ENCODE measurements around the gene CELF2. TPM values are rescaled to one million over a fixed set of nuclear protein-coding genes. Genes with fewer than 3 reads are reported as not detected.

The CELF2 gene
- total RNA-seq, 1 experiment from 2014 or later: 0.77 TPM

DNA sequence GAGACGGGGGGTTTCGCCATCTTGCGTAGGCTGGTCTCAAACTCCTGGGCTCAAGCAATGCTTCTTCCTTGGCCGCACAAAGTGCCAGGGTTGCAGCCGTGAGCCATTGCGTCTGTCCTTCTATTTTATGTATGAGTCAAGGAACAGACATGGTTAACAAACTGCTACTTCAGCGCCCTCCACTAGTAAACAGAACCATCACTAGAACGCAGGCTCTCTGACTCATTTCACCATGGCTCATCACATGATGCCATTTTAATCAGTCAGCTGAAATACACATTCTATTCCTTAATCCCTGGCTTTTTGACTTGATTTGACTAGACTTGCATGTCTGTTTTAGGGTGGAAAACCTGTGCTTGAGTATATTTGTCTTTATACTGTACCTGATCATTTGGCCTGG is 41.3 kb downstream of the CELF2 start:
- DNase-seq (ENCODE audit: low spot score): peak; percentile 26

GRCh38 chr10:11063856-11064255 is 46.2 kb downstream of the CELF2 start:
- DNase-seq (ENCODE audit: low spot score): no peak

DNA sequence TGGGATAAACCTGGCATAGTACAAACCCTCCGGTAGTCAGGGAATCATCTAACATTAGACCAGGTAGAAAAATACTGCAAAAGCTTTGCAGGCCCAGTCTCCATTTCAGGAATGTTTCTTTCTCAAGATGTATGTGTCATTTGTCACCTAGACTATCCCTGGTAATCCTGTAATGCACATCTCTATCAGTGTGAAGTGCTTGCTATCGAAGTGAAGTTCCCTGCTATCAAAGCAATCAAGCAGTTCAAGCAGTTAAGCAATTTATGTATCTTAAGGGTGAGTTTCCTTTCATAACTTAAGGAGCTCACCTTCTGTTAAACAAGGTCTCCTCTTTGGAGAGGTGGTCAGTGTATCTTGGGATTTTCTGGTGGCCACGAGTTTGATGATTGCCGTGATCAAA is 47.2 kb downstream of the CELF2 start:
- no peak for DNase-seq (ENCODE audit: low spot score)

DNA sequence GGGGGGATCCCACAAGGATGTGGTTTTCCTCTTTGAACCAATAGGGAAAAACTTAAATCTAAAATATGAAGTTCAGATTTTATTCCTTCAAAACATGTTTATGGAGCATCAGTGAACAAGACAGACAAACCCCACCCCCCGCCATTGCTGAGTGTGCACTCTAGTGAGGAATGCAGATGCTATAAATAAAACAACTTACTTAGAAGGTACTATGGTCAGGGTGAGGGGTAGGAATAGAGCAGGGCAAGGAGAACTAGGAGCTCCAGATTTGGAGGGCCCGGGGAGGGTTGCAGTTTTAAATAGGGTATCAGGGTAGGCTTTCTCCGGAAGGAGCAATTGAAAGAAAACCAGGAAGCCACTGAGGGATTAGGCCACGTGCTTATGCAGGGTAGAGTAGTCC is 47.9 kb downstream of the CELF2 start:
- DNase-seq (ENCODE audit: low spot score): no peak

DNA sequence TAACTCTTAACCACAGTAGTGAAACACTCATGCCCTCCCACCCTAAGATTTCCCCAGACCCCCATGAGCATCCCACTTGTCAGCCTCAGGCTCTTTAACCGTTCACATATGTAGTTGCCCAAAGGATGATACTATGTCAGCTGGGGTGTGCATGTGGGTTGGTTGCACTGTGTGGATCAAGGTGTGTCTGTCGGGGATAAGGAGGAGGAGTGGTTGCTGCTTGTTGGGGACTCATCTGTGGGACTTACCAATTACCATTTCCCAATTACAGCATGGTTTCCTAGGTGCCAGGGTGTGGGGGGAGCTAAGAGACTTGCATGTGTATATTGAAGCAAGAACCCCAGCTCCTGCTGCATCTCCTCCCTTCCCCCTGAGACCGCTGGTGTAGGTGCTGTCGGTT is 48.8 kb downstream of the CELF2 start:
- no peak for DNase-seq (ENCODE audit: low spot score)

DNA sequence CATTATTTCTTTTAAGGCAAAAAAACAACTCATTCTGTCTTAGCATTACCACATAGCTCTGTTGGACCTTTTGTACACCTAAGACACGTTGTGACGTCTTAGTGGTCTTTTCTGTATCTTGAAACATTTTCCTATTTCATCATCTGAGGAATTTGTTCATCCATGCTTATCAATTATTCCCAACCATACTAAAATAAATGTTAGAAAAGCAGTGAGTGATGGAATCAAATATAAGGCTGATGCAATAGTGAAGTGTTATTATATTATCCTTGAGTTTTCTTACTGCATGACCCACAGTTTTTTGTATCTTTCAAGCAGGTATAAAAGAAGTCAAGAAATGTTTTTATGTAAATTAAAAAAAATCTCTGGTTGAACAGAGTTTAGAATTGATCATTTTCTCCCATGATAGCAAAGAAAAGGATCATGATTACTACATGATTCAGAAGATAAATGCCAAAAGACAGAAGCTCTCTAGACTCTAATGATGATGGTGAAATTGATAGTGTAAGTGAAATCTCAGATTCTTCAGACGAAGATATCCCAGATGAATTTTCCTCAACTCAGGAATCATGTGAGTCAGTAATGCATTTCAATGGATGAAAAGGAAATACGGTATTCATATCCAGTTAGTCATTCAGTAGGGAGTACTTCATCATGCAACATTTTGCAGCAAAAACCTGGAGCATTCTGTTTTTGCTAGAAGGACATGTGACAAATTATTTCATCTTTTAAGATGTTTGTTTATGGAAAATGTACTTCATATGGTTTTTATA is 51.4 kb downstream of the CELF2 start:
- DNase-seq (ENCODE audit: low spot score): no peak

GRCh38 chr10:11073410-11073809 is 55.7 kb downstream of the CELF2 start:
- no peak for DNase-seq (ENCODE audit: low spot score)

GRCh38 chr10:11074536-11075267 is 57.0 kb downstream of the CELF2 start:
- no peak for DNase-seq (ENCODE audit: low spot score)

DNA sequence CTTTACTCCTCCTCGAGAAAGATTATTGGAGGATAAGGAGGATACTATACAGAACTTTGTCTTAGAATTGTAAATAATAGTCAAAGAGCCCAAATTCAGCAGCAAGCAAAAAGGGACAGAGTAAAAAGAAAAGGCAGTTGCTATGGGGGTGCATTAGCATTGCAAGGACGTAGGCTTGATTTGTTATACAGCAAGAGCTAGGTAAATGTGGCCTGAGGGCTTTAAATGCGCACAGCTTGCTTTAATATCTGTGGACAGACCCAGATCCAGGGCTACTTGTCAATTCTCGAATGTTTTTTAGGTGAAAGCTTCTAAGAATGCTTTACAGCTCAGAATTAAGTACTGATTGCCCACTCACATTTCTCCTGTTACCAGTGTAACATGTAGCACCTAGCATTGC is 58.5 kb downstream of the CELF2 start:
- no peak for DNase-seq (ENCODE audit: low spot score)

DNA sequence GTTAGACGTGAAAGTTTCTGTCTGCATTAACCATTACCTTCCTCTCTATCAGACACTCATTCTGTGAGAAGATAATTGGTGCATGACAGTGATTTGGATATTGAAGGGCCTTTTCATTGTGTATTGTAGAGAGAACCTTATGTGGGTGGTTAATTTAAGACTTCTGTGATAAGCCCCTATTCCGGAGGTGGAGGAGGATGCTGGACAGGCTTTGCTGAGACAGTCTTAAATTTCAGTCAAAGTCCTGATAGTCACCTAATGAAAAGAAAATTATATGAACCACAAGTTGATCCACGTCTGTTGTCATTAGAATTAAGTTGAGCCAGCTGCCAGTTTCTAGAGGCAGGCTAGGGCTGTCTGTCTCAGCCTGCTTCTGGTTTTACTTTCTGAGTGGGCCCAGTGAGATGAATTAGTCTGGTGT is 62.9 kb downstream of the CELF2 start:
- no peak for DNase-seq (ENCODE audit: low spot score)

GRCh38 chr10:11081408-11081807 is 63.7 kb downstream of the CELF2 start:
- no peak for DNase-seq (ENCODE audit: low spot score)

GRCh38 chr10:11082526-11082925 is 64.9 kb downstream of the CELF2 start:
- DNase-seq (ENCODE audit: low spot score): no peak

DNA sequence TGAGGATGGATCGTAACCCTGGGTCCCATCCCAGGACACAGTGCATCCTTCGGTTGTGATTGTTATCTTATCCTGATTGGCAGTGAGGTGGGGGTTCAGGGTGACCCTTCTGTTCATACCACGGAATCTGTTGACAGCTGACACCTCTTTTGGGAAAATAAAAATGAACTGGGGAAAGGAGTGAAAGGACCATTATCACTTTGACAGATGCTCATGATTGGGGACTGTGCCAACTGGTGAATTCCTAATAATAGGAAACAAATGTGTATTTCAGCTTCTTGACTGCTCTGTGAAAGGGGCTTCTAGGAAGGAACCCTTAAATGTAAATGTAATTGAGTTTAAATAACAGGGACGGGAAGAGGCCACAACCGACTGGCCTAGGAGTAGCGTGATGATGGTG is 65.4 kb downstream of the CELF2 start:
- DNase-seq (ENCODE audit: low spot score): no peak

DNA sequence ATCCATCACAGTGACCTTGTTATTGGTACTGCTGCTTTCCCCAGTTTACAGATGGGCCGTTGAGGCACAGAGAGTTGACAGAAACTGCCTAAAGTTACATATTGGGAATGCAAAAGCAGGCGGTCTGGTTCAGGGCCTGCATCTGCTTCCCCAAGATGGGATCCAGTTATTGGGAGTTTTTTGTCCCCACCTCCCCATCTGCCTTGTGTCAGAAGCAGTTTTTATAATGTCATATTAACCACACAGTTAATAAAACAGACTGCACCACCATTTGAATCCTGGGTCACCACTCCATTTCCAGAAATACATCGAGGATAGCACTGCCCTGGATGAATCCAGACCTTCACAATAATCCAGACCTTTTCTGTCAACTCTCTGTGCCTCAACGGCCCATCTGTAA is 67.9 kb downstream of the CELF2 start:
- DNase-seq (ENCODE audit: low spot score): no peak

GRCh38 chr10:11086177-11086840 is 68.6 kb downstream of the CELF2 start:
- no peak for DNase-seq (ENCODE audit: low spot score)

DNA sequence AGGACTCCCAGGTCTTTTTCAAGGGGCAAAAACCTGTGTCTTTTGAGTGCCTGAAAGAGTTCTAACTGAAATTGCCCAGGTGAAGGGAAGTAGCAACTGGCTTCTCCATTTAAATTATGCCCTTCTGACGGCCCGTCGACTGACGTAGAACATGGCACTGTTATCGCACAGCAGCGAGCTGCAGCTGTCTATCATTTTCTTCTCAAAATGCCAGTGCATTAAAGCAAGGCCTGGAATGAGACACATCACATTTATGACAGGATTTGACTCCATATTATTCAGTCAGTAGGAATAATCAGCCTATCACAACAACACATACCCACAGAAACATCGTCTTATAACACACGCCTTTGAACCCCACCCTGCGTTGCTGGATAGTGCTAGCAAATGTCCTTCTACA is 69.7 kb downstream of the CELF2 start:
- DNase-seq (ENCODE audit: low spot score): no peak

DNA sequence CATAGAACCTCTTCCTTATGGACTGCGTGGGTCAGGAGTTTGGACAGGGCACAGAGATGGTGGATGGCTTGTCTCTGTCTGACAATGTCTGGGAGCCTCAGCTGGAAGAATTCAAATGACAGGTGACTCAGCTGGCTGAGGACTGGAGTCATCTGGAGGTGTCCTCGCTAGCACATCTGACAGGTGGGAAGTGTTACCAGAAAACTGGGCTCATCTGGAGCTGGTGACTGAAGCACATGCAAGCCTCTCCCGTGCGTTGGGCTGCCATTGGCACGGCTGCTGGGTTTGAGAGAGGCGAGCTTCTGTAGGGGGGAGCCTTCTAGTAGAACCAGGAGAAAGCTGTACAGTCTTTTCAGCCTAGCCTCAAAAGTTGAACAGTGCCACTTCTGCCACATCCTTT is 71.0 kb downstream of the CELF2 start:
- no peak for DNase-seq (ENCODE audit: low spot score)

- DNase-seq (ENCODE audit: low spot score): no peak
Measured at GRCh38 chr10:11089272-11089671, 71.6 kb downstream of the CELF2 start.

DNA sequence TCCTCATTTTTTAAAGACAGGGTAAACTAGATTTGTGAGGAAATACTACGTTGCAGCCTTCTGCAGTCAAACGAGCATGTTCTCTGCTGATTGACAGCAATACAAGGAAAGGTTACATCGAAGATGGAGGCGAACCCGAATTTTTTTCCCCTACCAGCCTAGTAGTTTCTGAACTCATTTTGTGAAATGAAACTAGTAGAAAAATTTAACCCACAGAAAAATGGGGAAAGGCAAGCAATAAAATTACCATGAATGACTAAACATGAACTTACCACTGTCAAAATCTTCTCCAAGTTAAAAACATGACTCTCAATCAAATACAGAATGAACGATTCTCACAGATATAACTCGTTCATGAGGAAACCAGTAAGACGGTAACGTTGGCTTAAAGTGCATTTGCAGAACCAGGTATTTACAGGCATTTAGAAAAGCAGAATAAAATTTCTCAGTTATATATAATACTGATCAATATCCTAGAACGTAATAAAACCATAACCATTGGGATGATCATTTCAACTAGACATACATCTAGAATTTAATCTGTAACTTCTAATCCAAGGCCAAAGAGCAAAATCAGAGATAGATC is 73.9 kb downstream of the CELF2 start:
- DNase-seq (ENCODE audit: low spot score): no peak

- DNase-seq (ENCODE audit: low spot score): no peak
Measured at GRCh38 chr10:11093771-11094736, 76.4 kb downstream of the CELF2 start.

- no peak for DNase-seq (ENCODE audit: low spot score)
Measured at GRCh38 chr10:11095374-11095801, 77.7 kb downstream of the CELF2 start.
